ENCODE data around the gene DCBLD1. TPM values are rescaled to one million over a fixed set of nuclear protein-coding genes. Genes with fewer than 3 reads are reported as not detected.

The DCBLD1 gene
- total RNA-seq, 3 donors from 2014 or later (not counting 1 experiment from before 2014, with no cell fraction given): 8.4 to 16.1 (median 13.0) TPM

DNA sequence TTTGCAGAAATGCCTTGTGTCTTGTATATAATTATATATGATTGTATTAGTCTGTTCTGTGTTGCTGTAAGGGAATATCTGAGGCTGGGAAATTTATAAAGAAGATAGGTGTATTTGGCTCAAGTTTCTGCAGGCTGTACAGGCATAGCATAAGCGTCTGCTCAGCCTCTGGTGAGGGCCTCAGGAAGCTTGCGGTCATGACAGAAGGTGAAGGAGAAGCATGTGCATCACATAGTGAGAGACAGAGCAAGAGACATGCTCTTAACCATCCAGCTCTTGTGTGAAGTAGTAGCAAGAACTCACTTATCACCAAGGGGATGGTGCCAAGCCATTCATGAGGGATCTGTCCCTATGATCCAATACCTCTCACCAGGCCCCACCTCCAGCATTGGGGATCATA, 6.5 kb downstream of the DCBLD1 start:
- no peaks in the 10 kb centered on the region for H3K27me3 Mint-ChIP-seq (ENCODE audit: low read depth in 2 of 2)
- H3K36me3 Mint-ChIP-seq: no peaks in the 10 kb centered on the region
- Histone ChIP-seq H3K27me3 (ENCODE audit: control insufficient read depth, insufficient read depth, low read length) (no peaks in the 10 kb centered on the region), H3K36me3 (ENCODE audit: control insufficient read depth, insufficient read depth, low read length) (no peaks in the 10 kb centered on the region), H3K4me1 (ENCODE audit: control insufficient read depth, insufficient read depth, low read length) (no peaks in the 10 kb centered on the region), H3K9me3 (ENCODE audit: control insufficient read depth, insufficient read depth, low read length) (no peaks in the 10 kb centered on the region), H3K4me3 (ENCODE audit: low read length) (no peak overlapping the region), H3K27ac (ENCODE audit: low read length) (no peak overlapping the region)
- 90% methylated on average over 2 of the region's 2 CpGs for WGBS (ENCODE audit: insufficient coverage)
- ATAC-seq (no peak), DNase-seq (no peak)
- H3K27ac Mint-ChIP-seq: no peak overlapping the region
- no peaks in the 10 kb centered on the region for H3K9me3 Mint-ChIP-seq
- no peak overlapping the region for H3K4me3 Mint-ChIP-seq
- TF ChIP-seq, protein P1, sequence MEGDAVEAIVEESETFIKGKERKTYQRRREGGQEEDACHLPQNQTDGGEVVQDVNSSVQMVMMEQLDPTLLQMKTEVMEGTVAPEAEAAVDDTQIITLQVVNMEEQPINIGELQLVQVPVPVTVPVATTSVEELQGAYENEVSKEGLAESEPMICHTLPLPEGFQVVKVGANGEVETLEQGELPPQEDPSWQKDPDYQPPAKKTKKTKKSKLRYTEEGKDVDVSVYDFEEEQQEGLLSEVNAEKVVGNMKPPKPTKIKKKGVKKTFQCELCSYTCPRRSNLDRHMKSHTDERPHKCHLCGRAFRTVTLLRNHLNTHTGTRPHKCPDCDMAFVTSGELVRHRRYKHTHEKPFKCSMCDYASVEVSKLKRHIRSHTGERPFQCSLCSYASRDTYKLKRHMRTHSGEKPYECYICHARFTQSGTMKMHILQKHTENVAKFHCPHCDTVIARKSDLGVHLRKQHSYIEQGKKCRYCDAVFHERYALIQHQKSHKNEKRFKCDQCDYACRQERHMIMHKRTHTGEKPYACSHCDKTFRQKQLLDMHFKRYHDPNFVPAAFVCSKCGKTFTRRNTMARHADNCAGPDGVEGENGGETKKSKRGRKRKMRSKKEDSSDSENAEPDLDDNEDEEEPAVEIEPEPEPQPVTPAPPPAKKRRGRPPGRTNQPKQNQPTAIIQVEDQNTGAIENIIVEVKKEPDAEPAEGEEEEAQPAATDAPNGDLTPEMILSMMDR (IDR thresholded peaks at IDR 0.05): no peak
- peaks cover 13 to 22% of the 10 kb centered on the region in 2 donors for H3K4me1 Mint-ChIP-seq
- intact Hi-C loops (cut with micrococcal nuclease): loop anchor here (5.0 kb wide), 1 partner anchor 37 kb away; no protein-coding TSS in a partner anchor

DNA sequence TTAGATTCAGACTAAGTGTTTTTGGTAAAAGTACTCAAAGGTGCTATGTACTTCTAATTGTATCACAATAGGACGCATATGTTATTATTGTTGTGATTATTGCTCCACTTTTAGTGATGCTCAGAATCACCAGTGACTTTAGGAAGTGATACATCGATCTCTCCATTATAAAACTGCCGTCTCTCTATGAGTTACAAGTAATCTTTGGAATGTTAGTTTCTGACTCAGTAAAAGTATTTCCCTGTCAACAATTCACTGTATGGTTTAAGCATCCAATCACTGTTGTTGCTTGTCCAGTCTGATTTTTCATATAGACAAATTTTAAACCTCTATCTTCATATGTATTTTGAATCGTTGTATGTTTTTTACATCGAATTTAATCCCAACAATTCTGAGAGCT, 9.4 kb downstream of the DCBLD1 start:
- intact Hi-C loops (cut with micrococcal nuclease): no loop called here
- H3K4me3 Mint-ChIP-seq: no peak overlapping the region
- no peaks in the 10 kb centered on the region for H3K36me3 ChIP-seq (ENCODE audit: control insufficient read depth, insufficient read depth, low read length)
- H3K27ac Mint-ChIP-seq: no peak overlapping the region
- H3K4me3 ChIP-seq (ENCODE audit: low read length): no peak overlapping the region
- H3K27me3 ChIP-seq (ENCODE audit: control insufficient read depth, insufficient read depth, low read length): no peaks in the 10 kb centered on the region
- no peaks in the 10 kb centered on the region for H3K27me3 Mint-ChIP-seq (ENCODE audit: low read depth in 2 of 2)
- no peaks in the 10 kb centered on the region for H3K4me1 ChIP-seq (ENCODE audit: control insufficient read depth, insufficient read depth, low read length)
- peaks cover 30 to 32% of the 10 kb centered on the region in 2 donors for H3K4me1 Mint-ChIP-seq
- no peaks in the 10 kb centered on the region for H3K9me3 ChIP-seq (ENCODE audit: control insufficient read depth, insufficient read depth, low read length)
- DNase-seq (no peak), ATAC-seq (no peak)
- H3K36me3 Mint-ChIP-seq: no peaks in the 10 kb centered on the region
- H3K27ac ChIP-seq (ENCODE audit: low read length): no peak overlapping the region
- no peaks in the 10 kb centered on the region for H3K9me3 Mint-ChIP-seq
- WGBS (ENCODE audit: insufficient coverage): 100% methylated on average over 4 of the region's 5 CpGs
- TF ChIP-seq, protein P1 (IDR thresholded peaks at IDR 0.05): no peak

DNA sequence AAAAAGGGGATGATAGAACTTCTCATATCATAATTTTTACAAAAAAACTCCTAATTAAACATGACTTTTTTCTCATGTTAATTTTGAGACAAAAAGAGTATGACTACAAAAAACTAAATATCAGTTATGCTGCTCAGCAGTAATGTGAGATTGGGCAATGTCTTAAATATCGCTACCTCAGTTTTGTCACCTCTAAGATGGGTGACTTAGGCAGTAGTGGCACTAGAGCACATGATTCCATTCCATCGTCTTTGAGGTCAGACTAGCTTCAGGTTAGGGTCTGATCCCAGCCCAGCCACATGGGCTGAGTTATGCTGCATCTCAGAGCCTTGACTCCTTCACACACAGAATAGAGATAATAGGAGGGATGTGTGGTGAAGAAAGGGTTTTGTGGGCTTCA, 11.0 kb downstream of the DCBLD1 start:
- DNase-seq (no peak), ATAC-seq (no peak)
- Mint-ChIP-seq H3K4me3 (no peak overlapping the region), H3K27ac (peak overlapping the region; percentile 55 to 76), H3K4me1 (peaks cover 41 to 43% of the 10 kb centered on the region in 2 donors), H3K27me3 (ENCODE audit: low read depth in 2 of 2) (no peaks in the 10 kb centered on the region), H3K9me3 (no peaks in the 10 kb centered on the region), H3K36me3 (no peaks in the 10 kb centered on the region)
- 96% methylated on average over 2 of the region's 2 CpGs for whole genome bisulfite sequencing (ENCODE audit: insufficient coverage)
- TF ChIP-seq, protein P1 (IDR thresholded peaks at IDR 0.05): no peak
- Histone ChIP-seq H3K4me1 (ENCODE audit: control insufficient read depth, insufficient read depth, low read length) (no peaks in the 10 kb centered on the region), H3K27me3 (ENCODE audit: control insufficient read depth, insufficient read depth, low read length) (no peaks in the 10 kb centered on the region), H3K36me3 (ENCODE audit: control insufficient read depth, insufficient read depth, low read length) (no peaks in the 10 kb centered on the region), H3K9me3 (ENCODE audit: control insufficient read depth, insufficient read depth, low read length) (no peaks in the 10 kb centered on the region), H3K4me3 (ENCODE audit: low read length) (no peak overlapping the region), H3K27ac (ENCODE audit: low read length) (no peak overlapping the region)
- intact Hi-C loops (cut with micrococcal nuclease): no loop called here

DNA sequence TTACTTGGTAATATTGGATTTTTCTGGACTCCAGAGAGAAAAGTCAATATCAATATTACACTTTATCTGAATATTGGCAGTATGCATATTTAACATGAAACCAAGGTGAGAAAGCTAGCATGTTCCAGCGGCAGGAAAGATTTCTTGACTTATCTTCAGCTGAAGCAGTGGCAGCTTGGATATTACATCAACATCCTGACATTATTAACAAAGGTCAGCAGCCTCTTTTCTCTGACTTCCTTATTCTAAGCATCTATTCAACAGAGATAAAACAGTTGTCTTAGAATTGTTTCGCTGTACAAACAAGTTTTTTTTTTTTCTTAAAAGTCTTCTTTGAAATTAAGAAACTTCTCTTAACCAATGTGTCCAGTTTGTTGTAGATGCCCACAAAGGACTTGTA, 11.8 kb downstream of the DCBLD1 start:
- no peaks in the 10 kb centered on the region for H3K27me3 ChIP-seq (ENCODE audit: control insufficient read depth, insufficient read depth, low read length)
- H3K9me3 ChIP-seq (ENCODE audit: control insufficient read depth, insufficient read depth, low read length): no peaks in the 10 kb centered on the region
- no peaks in the 10 kb centered on the region for H3K4me1 ChIP-seq (ENCODE audit: control insufficient read depth, insufficient read depth, low read length)
- WGBS (ENCODE audit: insufficient coverage): 57% methylated on average over 2 of the region's 2 CpGs
- no peaks in the 10 kb centered on the region for H3K27me3 Mint-ChIP-seq (ENCODE audit: low read depth in 2 of 2)
- no peak for DNase-seq
- H3K27ac Mint-ChIP-seq: peak overlapping the region; percentile 55 to 76
- peaks cover 40 to 43% of the 10 kb centered on the region in 2 donors for H3K4me1 Mint-ChIP-seq
- no peaks in the 10 kb centered on the region for H3K36me3 Mint-ChIP-seq
- intact Hi-C loops (cut with micrococcal nuclease): no loop called here
- TF ChIP-seq, protein P1 (IDR thresholded peaks at IDR 0.05): no peak
- H3K36me3 ChIP-seq (ENCODE audit: control insufficient read depth, insufficient read depth, low read length): no peaks in the 10 kb centered on the region
- ATAC-seq: peak in 1 of 3 donors; percentile 29
- H3K4me3 Mint-ChIP-seq: peak overlapping the region; percentile 31
- H3K4me3 ChIP-seq (ENCODE audit: low read length): no peak overlapping the region
- no peaks in the 10 kb centered on the region for H3K9me3 Mint-ChIP-seq
- no peak overlapping the region for H3K27ac ChIP-seq (ENCODE audit: low read length)
